Panc1 (cell line): Measurements from ENCODE around the gene AGAP1. TPM values are rescaled to one million over a fixed set of nuclear protein-coding genes. Genes with fewer than 3 reads are reported as not detected.

Experiments used
- ATAC-seq: fragments of 200-7000 bp; cut with Tn5 transposase; 2 replicates; pipeline ENCODE4 v1.9.1; 2020; ENCODE audit warnings: mild to moderate bottlenecking, moderate library complexity
- BruUV-seq: library from RNA; stranded (reverse); fragments of 400-500 nt; replicated peaks from 2 replicates; lab custom pipeline; 2021; lab: Mats Ljungman, UMichigan
- CTCF ChIA-PET: fragments of 300-600 bp; sonication (Branson Sonifier 250); formaldehyde crosslinking; loops from one replicate; lab custom pipeline; 2022; ENCODE audit warnings: antibody characterized with exemption; lab: Charles Lee
- POLR2A ChIA-PET: fragments of 300-600 bp; sonication (Branson Sonifier 250); formaldehyde crosslinking; loops from one replicate; lab custom pipeline; 2022; ENCODE audit warnings: antibody characterized with exemption; lab: Charles Lee
- DNase-seq: peaks from one replicate; pipeline ENCODE4 v3.0.0-alpha.2; 2010; ENCODE audit warnings: low read depth, low spot score
- H3K27ac ChIP-seq: 2 replicates; pipeline ENCODE4 v1.5.1; 2011; ENCODE audit warnings: mild to moderate bottlenecking, low read length, inconsistent platforms
- H3K27me3 ChIP-seq: fragments of 200-500 bp; sonication (Bioruptor generic); 2 replicates; pipeline ENCODE4 v1.6.0; 2014; ENCODE audit warnings: low read length, inconsistent platforms; ENCODE audit not compliant: control insufficient read depth, insufficient read depth
- H3K36me3 ChIP-seq: fragments of 200-500 bp; sonication (Bioruptor generic); 2 replicates; pipeline ENCODE4 v1.5.1; 2014; ENCODE audit warnings: inconsistent platforms, mild to moderate bottlenecking, low read length, moderate library complexity; ENCODE audit not compliant: control insufficient read depth, insufficient read depth
- H3K4me1 ChIP-seq: 2 replicates; pipeline ENCODE4 v1.5.1; 2011; ENCODE audit warnings: inconsistent platforms, mild to moderate bottlenecking, low read length, moderate library complexity; ENCODE audit not compliant: control insufficient read depth, insufficient read depth
- H3K4me3 ChIP-seq, 2 experiments: 2 replicates each; pipeline ENCODE4 v1.5.1; 2011 to 2012; ENCODE audit warnings: low read depth in 2 of 2, low read length in 2 of 2, mild to moderate bottlenecking in 2 of 2, inconsistent platforms in 1 of 2, moderate library complexity in 1 of 2
- H3K9me3 ChIP-seq: fragments of 200-500 bp; sonication (Bioruptor generic); 2 replicates; pipeline ENCODE4 v1.5.1; 2014; ENCODE audit warnings: low read depth, mild to moderate bottlenecking, inconsistent platforms, low read length, moderate library complexity; ENCODE audit not compliant: control insufficient read depth, insufficient read depth
- CTCF ChIP-seq: fragments of 450-650 bp; IDR thresholded peaks from 2 replicates; pipeline ENCODE4 v1.5.1; 2017; ENCODE audit warnings: mild to moderate bottlenecking
- POLR2AphosphoS5 ChIP-seq: IDR thresholded peaks from 2 replicates; pipeline ENCODE4 v1.6.1; 2012; ENCODE audit warnings: mild to moderate bottlenecking, low read depth, low read length, moderate library complexity
- REST ChIP-seq, 2 experiments: IDR thresholded peaks; 2 replicates each; pipeline ENCODE4 v1.6.1; 2011 to 2012; ENCODE audit warnings: low read depth in 2 of 2, control low read depth in 1 of 2, low read length in 1 of 2, mild to moderate bottlenecking in 1 of 2, moderate library complexity in 1 of 2; ENCODE audit not compliant: insufficient read depth in 1 of 2
- SIN3A ChIP-seq: IDR thresholded peaks from 2 replicates; pipeline ENCODE4 v1.6.1; 2012; ENCODE audit warnings: low read depth, mild to moderate bottlenecking, low read length, moderate library complexity, borderline replicate concordance; ENCODE audit not compliant: insufficient read depth
- TCF7L2 ChIP-seq: IDR thresholded peaks from 2 replicates; pipeline ENCODE4 v1.6.1; 2011; ENCODE audit warnings: mild to moderate bottlenecking, low read depth, low read length, inconsistent platforms
- in situ Hi-C: cut with HindIII; loops from 2 replicates; pipeline ENCODE4 v1.10.0; 2016; ENCODE audit warnings: low sequenced_read_pairs, low pct_unique_long_range_greater_than_20kb
- intact Hi-C: fragments of 100-400 bp; cut with micrococcal nuclease; formaldehyde crosslinking; loops from one replicate; pipeline ENCODE4 v1.10.0; 2022; ENCODE audit not compliant: unreplicated experiment
- total RNA-seq: library from RNA; stranded (reverse); gene quantifications from one replicate; pipeline ENCODE4 v1.2.1, GENCODE V29; 2021; ENCODE audit not compliant: unreplicated experiment

Gene AGAP1
- total RNA-seq, 1 experiment from 2014 or later = 38.9 TPM

- H3K4me3 ChIP-seq = no peak overlapping the region
- intact Hi-C loops (no loop called here), in situ Hi-C loops (no loop called here)
- no TSS peak for BruUV-seq
- no peaks in the 10 kb centered on the region for H3K4me1 ChIP-seq
- no peak for DNase-seq
- H3K27ac ChIP-seq = no peak overlapping the region
- TF ChIP-seq SIN3A (no peak), TCF7L2 (no peak), POLR2AphosphoS5 (no peak), CTCF (no peak), REST (IDR thresholded peaks at IDR 0.05; ENCODE audit: insufficient read depth in 1 of 2, low read depth in 2 of 2, low read length in 1 of 2) (no peak)
- no peak for ATAC-seq
- CTCF ChIA-PET = no interaction called here
- POLR2A ChIA-PET = no interaction called here
- H3K9me3 ChIP-seq = no peaks in the 10 kb centered on the region
- no peaks in the 10 kb centered on the region for H3K36me3 ChIP-seq
- H3K27me3 ChIP-seq = no peaks in the 10 kb centered on the region
Measured at GRCh38 chr2:236146436-236146835, 652.6 kb downstream of the AGAP1 start.

- TF ChIP-seq SIN3A (no peak), TCF7L2 (no peak), CTCF (no peak)
- CTCF ChIA-PET = no interaction called here
- Histone ChIP-seq H3K4me1 (no peaks in the 10 kb centered on the region), H3K9me3 (peaks cover 6% of the 10 kb centered on the region; the same call in 1 of the 2 replicates), H3K4me3 (no peak overlapping the region), H3K27ac (no peak overlapping the region), H3K36me3 (no peaks in the 10 kb centered on the region), H3K27me3 (no peaks in the 10 kb centered on the region)
- DNase-seq (no peak), ATAC-seq (no peak)
- no TSS peak for BruUV-seq
- intact Hi-C loops (no loop called here), in situ Hi-C loops (no loop called here)
- POLR2A ChIA-PET = no interaction called here
Measured at GRCh38 chr2:236155406-236155805, 661.6 kb downstream of the AGAP1 start.
